CD4-positive, alpha-beta T cell treated with Interferon gamma for 1 hour (primary cell): ENCODE measurements around the gene HYDIN.
"Not testable (repeated sequence)": the region's sequence is repeated elsewhere in the genome, so short reads cannot be mapped to it uniquely, and the experiment has no call there.

Source experiments
- DNase-seq: peaks from one replicate; pipeline ENCODE4 v3.0.0-alpha.2; 2020

HYDIN gene

GRCh38 chr16:71083573-71083972 lies 146.9 kb downstream of the HYDIN start:
- DNase-seq, result not testable (repeated sequence)

- not testable (repeated sequence) for DNase-seq
Measured at GRCh38 chr16:71080777-71081176, 149.7 kb downstream of the HYDIN start.

GRCh38 chr16:71080262-71080661 lies 150.3 kb downstream of the HYDIN start:
- not testable (repeated sequence) for DNase-seq

GRCh38 chr16:71070651-71071050 lies 159.9 kb downstream of the HYDIN start:
- DNase-seq, result not testable (repeated sequence)

GRCh38 chr16:71069842-71070241 lies 160.7 kb downstream of the HYDIN start:
- not testable (repeated sequence) for DNase-seq

- DNase-seq, result not testable (repeated sequence)
Measured at GRCh38 chr16:71053897-71054609, 176.5 kb downstream of the HYDIN start.

GRCh38 chr16:71050307-71050706 lies 180.2 kb downstream of the HYDIN start:
- DNase-seq, result not testable (repeated sequence)

- not testable (repeated sequence) for DNase-seq
Measured at GRCh38 chr16:71039368-71040111, 191.0 kb downstream of the HYDIN start.

- not testable (repeated sequence) for DNase-seq
Measured at GRCh38 chr16:71038421-71038820, 192.1 kb downstream of the HYDIN start.

GRCh38 chr16:71037987-71038386 lies 192.5 kb downstream of the HYDIN start:
- DNase-seq, result not testable (repeated sequence)

GRCh38 chr16:71028032-71028727 lies 202.3 kb downstream of the HYDIN start:
- DNase-seq, result not testable (repeated sequence)

GRCh38 chr16:71027511-71027910 lies 203.0 kb downstream of the HYDIN start:
- DNase-seq, result not testable (repeated sequence)

- not testable (repeated sequence) for DNase-seq
Measured at GRCh38 chr16:71023851-71024439, 206.6 kb downstream of the HYDIN start.

- DNase-seq, result not testable (repeated sequence)
Measured at GRCh38 chr16:71021961-71022537, 208.5 kb downstream of the HYDIN start.

GRCh38 chr16:71019067-71019682 lies 211.3 kb downstream of the HYDIN start:
- DNase-seq, result not testable (repeated sequence)

- not testable (repeated sequence) for DNase-seq
Measured at GRCh38 chr16:71015419-71015818, 215.1 kb downstream of the HYDIN start.

GRCh38 chr16:71009440-71010223 lies 220.9 kb downstream of the HYDIN start:
- not testable (repeated sequence) for DNase-seq

- DNase-seq, result not testable (repeated sequence)
Measured at GRCh38 chr16:71006516-71006915, 224.0 kb downstream of the HYDIN start.

GRCh38 chr16:70999735-71000134 lies 230.8 kb downstream of the HYDIN start:
- DNase-seq, result not testable (repeated sequence)

- DNase-seq, result not testable (repeated sequence)
Measured at GRCh38 chr16:70995799-70996198, 234.7 kb downstream of the HYDIN start.

GRCh38 chr16:70992511-70992910 lies 238.0 kb downstream of the HYDIN start:
- not testable (repeated sequence) for DNase-seq
